Pancreas (tissue), 10 donors: ENCODE results near the gene PPP2R2B. TPM values are rescaled to one million over a fixed set of nuclear protein-coding genes. Genes with fewer than 3 reads are reported as not detected.

Experiments used
- ATAC-seq, 4 donors: fragments of 200-7000 bp; cut with Tn5 transposase; one replicate each; pipeline versions ENCODE4 v1.8.0 to v1.9.1; 2020; ENCODE audit warnings: mild to moderate bottlenecking in 4 of 4, moderate library complexity in 4 of 4
- DNase-seq, 6 donors: peaks; one replicate each; pipeline ENCODE4 v3.0.0-alpha.2; 2020
- FAIRE-seq: peaks from 2 replicates; lab custom pipeline; 2012; peaks lifted over from hg19 to GRCh38; lab: Jason Lieb, UNC
- H3K27ac ChIP-seq, 4 donors: fragments of 200-600 bp; sonication (generic); 1 replicate in 3 of 4; 2 replicates in 1 of 4; pipeline versions ENCODE4 v1.5.0 to v1.8.0; 2020
- H3K27me3 ChIP-seq, 4 donors: fragments of 200-600 bp; one replicate each; pipeline ENCODE4 v1.8.0; 2021
- H3K36me3 ChIP-seq, 3 donors: fragments of 200-600 bp; sonication (generic) in 1 of 3; one replicate each; pipeline versions ENCODE4 v1.5.0 to v1.8.0; 2020 to 2021
- H3K4me1 ChIP-seq, 3 donors: fragments of 200-600 bp; one replicate each; pipeline ENCODE4 v1.8.0; 2021
- H3K4me3 ChIP-seq, 4 donors: fragments of 200-600 bp; sonication (generic) in 2 of 4; one replicate each; pipeline versions ENCODE4 v1.5.0 to v1.8.0; 2020 to 2021
- H3K9me3 ChIP-seq, 4 donors: fragments of 200-600 bp; one replicate each; pipeline ENCODE4 v1.8.0; 2021
- WGBS, 2 donors: extraction: QIAGEN DNeasy Blood & Tissue Kit; methylation state at CpG; one replicate each; pipeline ENCODE4 v1.1.7; 2013; 5-methylcytosine and 5-hydroxymethylcytosine counted together
- intact Hi-C, 3 donors: fragments of 100-400 bp; cut with DNase I; formaldehyde crosslinking; loops; one replicate each; pipeline versions ENCODE4 v1.11.1 to v1.14.2; 2022
- polyA plus RNA-seq, 2 donors: library from polyadenylated mRNA; stranded (reverse); fragments of 200-250 nt; gene quantifications; one replicate each; pipeline ENCODE4 v1.2.3, GENCODE V29; 2013
- total RNA-seq, 6 donors: library from RNA; stranded (reverse); fragmentation: NEBNext Ultra II Directional in 4 of 6; extraction: Animal tissue kit (Norgen Biotek cat#: 25700) in 4 of 6; gene quantifications; one replicate each; pipeline versions ENCODE4 v1.2.1 to v1.2.4, GENCODE V29; 2021 to 2023
- TF ChIP-seq, protein P1 (sequence below), 4 donors: fragments of 200-600 bp; sonication (generic) in 3 of 4; IDR thresholded peaks; one replicate each; pipeline versions ENCODE4 v1.5.0 to v1.8.0; 2021; ENCODE audit warnings: antibody characterized with exemption in 4 of 4
- donor health status: healthy with polysubstance abuse.
- donor health status: DM: no; HTN: no; CAD: no; lungs with moderate emphysema.
- donor health status: DM: no; HTN: no; CAD: no.
- donor health status: control.
- donor health status: control.
- donor health status: Bipolar disorder and iron deficiency.
- donor health status: DM: yes; HTN: yes; CAD: no.
- donor health status: DM: no; HTN: no; CAD: no.
- donor health status: DM: no; HTN: no; CAD: no.
- donor health status: DM: yes; HTN: yes; CAD: no.

PPP2R2B gene
- total and polyA plus RNA-seq, 8 donors, result 0.51 to 3.5 (median 0.81) TPM

DNA sequence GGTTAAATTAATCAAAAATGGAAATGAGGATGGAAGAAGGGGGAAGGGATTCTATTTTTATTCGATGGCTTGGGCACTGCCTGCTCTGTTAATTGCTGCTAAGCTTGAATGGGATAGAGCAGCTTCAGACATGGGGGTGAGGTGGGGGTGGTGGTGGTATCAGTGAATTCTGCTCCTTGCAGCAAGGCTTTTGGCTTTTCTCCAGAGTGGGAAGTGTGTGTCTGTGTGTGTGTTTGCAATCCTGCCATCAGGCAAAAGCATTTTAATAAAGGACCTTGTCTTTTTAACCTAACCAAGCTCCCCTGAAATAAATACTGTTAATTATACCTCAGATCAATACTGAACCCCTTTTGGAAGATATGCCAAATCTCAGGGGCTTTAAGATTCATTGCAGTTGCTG is 251.6 kb downstream of the PPP2R2B start:
- ATAC-seq (no peak), DNase-seq (no peak), FAIRE-seq (no peak)
- Histone ChIP-seq H3K27ac (no peak overlapping the region), H3K4me3 (no peak overlapping the region), H3K27me3 (no peaks in the 10 kb centered on the region), H3K9me3 (no peaks in the 10 kb centered on the region), H3K36me3 (no peaks in the 10 kb centered on the region), H3K4me1 (no peaks in the 10 kb centered on the region)
- intact Hi-C loops, result no loop called here
- WGBS, 2 donors, result 32 to 44% methylated on average over 1 of the region's 1 CpG
- TF ChIP-seq, protein P1, sequence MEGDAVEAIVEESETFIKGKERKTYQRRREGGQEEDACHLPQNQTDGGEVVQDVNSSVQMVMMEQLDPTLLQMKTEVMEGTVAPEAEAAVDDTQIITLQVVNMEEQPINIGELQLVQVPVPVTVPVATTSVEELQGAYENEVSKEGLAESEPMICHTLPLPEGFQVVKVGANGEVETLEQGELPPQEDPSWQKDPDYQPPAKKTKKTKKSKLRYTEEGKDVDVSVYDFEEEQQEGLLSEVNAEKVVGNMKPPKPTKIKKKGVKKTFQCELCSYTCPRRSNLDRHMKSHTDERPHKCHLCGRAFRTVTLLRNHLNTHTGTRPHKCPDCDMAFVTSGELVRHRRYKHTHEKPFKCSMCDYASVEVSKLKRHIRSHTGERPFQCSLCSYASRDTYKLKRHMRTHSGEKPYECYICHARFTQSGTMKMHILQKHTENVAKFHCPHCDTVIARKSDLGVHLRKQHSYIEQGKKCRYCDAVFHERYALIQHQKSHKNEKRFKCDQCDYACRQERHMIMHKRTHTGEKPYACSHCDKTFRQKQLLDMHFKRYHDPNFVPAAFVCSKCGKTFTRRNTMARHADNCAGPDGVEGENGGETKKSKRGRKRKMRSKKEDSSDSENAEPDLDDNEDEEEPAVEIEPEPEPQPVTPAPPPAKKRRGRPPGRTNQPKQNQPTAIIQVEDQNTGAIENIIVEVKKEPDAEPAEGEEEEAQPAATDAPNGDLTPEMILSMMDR (IDR thresholded peaks at IDR 0.05), result no peak

DNA sequence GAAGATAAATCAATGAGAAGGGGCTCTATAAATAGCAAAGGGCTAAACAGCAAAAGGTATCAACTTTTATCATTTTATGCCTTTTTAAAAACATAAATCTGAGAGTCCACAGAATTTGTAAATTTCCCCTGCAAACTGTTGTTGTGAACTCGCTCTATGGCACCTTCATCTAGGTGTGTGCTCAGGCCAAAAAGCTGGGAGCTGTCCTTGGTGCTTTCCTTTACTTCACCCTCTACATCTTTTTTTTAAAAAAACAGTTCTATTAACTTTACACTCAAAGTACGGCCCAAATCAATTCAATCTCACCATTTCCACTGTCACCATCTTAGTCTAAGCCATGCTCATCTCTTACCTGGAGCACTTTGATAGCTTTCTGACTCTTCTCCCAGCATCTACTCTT is 254.4 kb downstream of the PPP2R2B start:
- intact Hi-C loops, result no loop called here
- WGBS, 2 donors, result 47 to 50% methylated on average over 2 of the region's 2 CpGs
- TF ChIP-seq, protein P1 (IDR thresholded peaks at IDR 0.05), result no peak
- no peaks in the 10 kb centered on the region for H3K9me3 ChIP-seq
- ATAC-seq, result no peak
- no peak for DNase-seq
- no peak for FAIRE-seq
- H3K36me3 ChIP-seq, result no peaks in the 10 kb centered on the region
- no peak overlapping the region for H3K27ac ChIP-seq
- no peaks in the 10 kb centered on the region for H3K4me1 ChIP-seq
- no peaks in the 10 kb centered on the region for H3K27me3 ChIP-seq
- no peak overlapping the region for H3K4me3 ChIP-seq

DNA sequence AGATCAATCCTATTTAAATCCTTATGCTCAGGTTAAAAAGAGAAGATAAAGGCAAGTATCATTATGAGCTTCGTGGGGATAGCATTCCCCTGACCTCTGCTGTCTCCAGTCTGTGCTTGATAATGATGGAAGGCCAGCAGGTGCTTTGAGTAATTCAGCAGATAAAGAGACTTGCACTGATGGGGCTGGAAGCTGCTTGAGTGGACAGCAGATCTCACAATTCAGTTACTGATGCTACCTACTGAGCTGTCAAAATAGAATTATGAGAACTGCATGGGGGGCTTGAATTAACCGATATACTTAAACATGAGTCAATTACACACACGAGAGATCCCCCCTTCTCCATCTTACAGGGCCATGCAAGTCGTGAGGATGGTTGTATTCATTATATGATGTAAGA is 254.9 kb downstream of the PPP2R2B start:
- TF ChIP-seq, protein P1 (IDR thresholded peaks at IDR 0.05), result no peak
- H3K4me1 ChIP-seq, result no peaks in the 10 kb centered on the region
- 46 to 52% methylated on average over 4 of the region's 4 CpGs for WGBS, 2 donors
- no peaks in the 10 kb centered on the region for H3K9me3 ChIP-seq
- DNase-seq (no peak), ATAC-seq (no peak), FAIRE-seq (no peak)
- no peaks in the 10 kb centered on the region for H3K36me3 ChIP-seq
- H3K4me3 ChIP-seq, result no peak overlapping the region
- H3K27me3 ChIP-seq, result no peaks in the 10 kb centered on the region
- intact Hi-C loops, result no loop called here
- no peak overlapping the region for H3K27ac ChIP-seq

DNA sequence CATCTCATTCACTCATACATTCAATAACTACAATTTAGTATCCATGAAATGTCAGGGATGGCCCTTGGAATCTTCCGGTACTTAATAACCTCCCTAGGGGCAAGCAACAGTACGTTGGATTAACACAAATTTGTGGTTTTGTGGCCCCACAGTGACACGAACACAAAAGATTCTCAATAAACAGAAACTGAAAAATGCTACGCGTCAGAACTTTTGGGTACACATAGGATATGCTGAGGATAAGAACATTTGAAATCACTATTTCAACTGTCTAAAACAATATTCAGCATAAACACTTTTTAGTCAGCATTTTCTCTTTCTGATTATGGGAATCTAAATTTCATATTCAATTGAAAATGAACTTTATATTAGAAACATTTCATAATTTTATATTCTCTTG is 255.5 kb downstream of the PPP2R2B start:
- Histone ChIP-seq H3K9me3 (no peaks in the 10 kb centered on the region), H3K4me3 (no peak overlapping the region), H3K27ac (no peak overlapping the region), H3K4me1 (no peaks in the 10 kb centered on the region), H3K36me3 (no peaks in the 10 kb centered on the region), H3K27me3 (no peaks in the 10 kb centered on the region)
- ATAC-seq (no peak), DNase-seq (no peak), FAIRE-seq (no peak)
- intact Hi-C loops, result no loop called here
- 79 to 83% methylated on average over 5 of the region's 5 CpGs for WGBS, 2 donors
- TF ChIP-seq, protein P1 (IDR thresholded peaks at IDR 0.05), result no peak

DNA sequence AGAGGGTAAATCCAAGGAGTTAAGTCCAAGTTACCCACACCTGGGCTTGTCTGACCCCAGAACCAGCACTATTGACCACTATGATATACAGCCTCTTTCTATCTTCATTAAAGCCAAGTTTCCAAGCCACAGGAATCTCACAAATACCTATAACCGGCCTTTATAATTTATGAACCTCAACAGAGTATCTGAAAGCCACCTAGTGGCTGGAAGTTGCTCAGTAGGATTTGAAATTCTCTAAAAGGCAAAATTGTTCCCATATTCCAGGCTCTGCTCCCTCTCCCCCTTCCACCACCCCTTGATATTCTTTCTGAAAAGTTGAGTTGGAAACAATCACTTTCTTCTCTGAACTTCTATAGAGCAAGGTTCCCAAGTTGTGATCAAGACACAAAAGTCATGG is 256.2 kb downstream of the PPP2R2B start:
- no peak overlapping the region for H3K27ac ChIP-seq
- no peaks in the 10 kb centered on the region for H3K27me3 ChIP-seq
- DNase-seq, result no peak
- no peak overlapping the region for H3K4me3 ChIP-seq
- intact Hi-C loops, result no loop called here
- WGBS, 2 donors, result 30 to 44% methylated on average over 1 of the region's 1 CpG
- no peaks in the 10 kb centered on the region for H3K36me3 ChIP-seq
- TF ChIP-seq, protein P1 (IDR thresholded peaks at IDR 0.05), result no peak
- no peak for FAIRE-seq
- no peak for ATAC-seq
- H3K4me1 ChIP-seq, result no peaks in the 10 kb centered on the region
- H3K9me3 ChIP-seq, result no peaks in the 10 kb centered on the region
